B cell (primary cell): ENCODE measurements around the gene ANTXR1. TPM values are rescaled to one million over a fixed set of nuclear protein-coding genes. Genes with fewer than 3 reads are reported as not detected.

Experiments used
- ATAC-seq: fragments of 200-7000 bp; cut with Tn5 transposase; one replicate; pipeline ENCODE4 v1.10.0; 2021; ENCODE audit warnings: low read depth, mild to moderate bottlenecking, moderate number of reproducible peaks, moderate library complexity
- CTCF ChIA-PET: fragments of 350-600 bp; sonication (Branson Sonifier 250); formaldehyde crosslinking; loops from one replicate; lab custom pipeline; 2021; ENCODE audit warnings: antibody characterized with exemption, inconsistent platforms; lab: Charles Lee
- POLR2A ChIA-PET: fragments of 350-600 bp; sonication (Branson Sonifier 250); formaldehyde crosslinking; loops from one replicate; lab custom pipeline; 2021; ENCODE audit warnings: antibody characterized with exemption; lab: Charles Lee
- DNase-seq: peaks from one replicate; pipeline ENCODE4 v3.0.0; 2013
- H2AFZ ChIP-seq: 2 replicates; pipeline ENCODE4 v1.6.1; 2012; ENCODE audit warnings: mild to moderate bottlenecking, low read depth, low read length; ENCODE audit not compliant: insufficient read depth, poor library complexity, severe bottlenecking
- H3K27ac ChIP-seq, 2 donors: 1 replicate in 1 of 2; 2 replicates in 1 of 2; pipeline ENCODE4 v1.5.1; 2012 to 2013; ENCODE audit warnings: low read length in 2 of 2, mild to moderate bottlenecking in 2 of 2, moderate library complexity in 1 of 2
- H3K27me3 ChIP-seq, 4 experiments: fragments of 200-600 bp in 1 of 4; sonication (generic) in 1 of 4; replicated peaks in 1 of 4; 1 replicate in 2 of 4; 2 replicates in 2 of 4; pipeline versions ENCODE4 v1.6.1 to v1.7.0; 2013 to 2016; ENCODE audit warnings: low read length in 3 of 4, mild to moderate bottlenecking in 2 of 4, mixed read lengths in 1 of 4, moderate library complexity in 1 of 4; ENCODE audit not compliant: insufficient read depth in 4 of 4, control insufficient read depth in 3 of 4; ENCODE audit errors: control extremely low read depth in 1 of 4
- H3K36me3 ChIP-seq, 2 experiments: replicated peaks in 1 of 2; 1 replicate in 1 of 2; 2 replicates in 1 of 2; pipeline versions ENCODE4 v1.6.1 to v1.7.1; 2013; ENCODE audit warnings: low read length in 1 of 2; ENCODE audit not compliant: insufficient read depth in 2 of 2, control insufficient read depth in 1 of 2; ENCODE audit errors: control extremely low read depth in 1 of 2, extremely low read depth in 1 of 2
- H3K4me1 ChIP-seq, 2 donors: fragments of 200-600 bp in 1 of 2; sonication (generic) in 1 of 2; 1 replicate in 1 of 2; 2 replicates in 1 of 2; pipeline versions ENCODE4 v1.5.1 to v1.6.1; 2013 to 2017; ENCODE audit warnings: low read length in 2 of 2; ENCODE audit not compliant: control insufficient read depth in 2 of 2, insufficient read depth in 2 of 2
- H3K4me2 ChIP-seq: replicated peaks from 2 replicates; pipeline ENCODE3; 2012; ENCODE audit warnings: mild to moderate bottlenecking, low read depth, low read length; ENCODE audit not compliant: poor library complexity, severe bottlenecking
- H3K4me3 ChIP-seq, 5 experiments: fragments of 200-600 bp in 1 of 5; sonication (generic) in 1 of 5; 1 replicate in 3 of 5; 2 replicates in 2 of 5; pipeline versions ENCODE4 v1.5.1 to v1.7.0; 2011 to 2016; ENCODE audit warnings: low read length in 4 of 5, mild to moderate bottlenecking in 4 of 5, low read depth in 2 of 5, control low read depth in 1 of 5, moderate library complexity in 1 of 5; ENCODE audit not compliant: insufficient read depth in 1 of 5; ENCODE audit errors: control extremely low read depth in 1 of 5, extremely low read depth in 1 of 5
- H3K79me2 ChIP-seq: fragments of 200-600 bp; sonication (generic); one replicate; pipeline ENCODE4 v1.6.0; 2016; ENCODE audit warnings: low read length; ENCODE audit not compliant: control insufficient read depth, insufficient read depth
- H3K9ac ChIP-seq: fragments of 200-600 bp; sonication (generic); 2 replicates; pipeline ENCODE4 v1.6.1; 2017; ENCODE audit warnings: mild to moderate bottlenecking, low read length, moderate library complexity
- H3K9me3 ChIP-seq, 3 donors: one replicate each; pipeline versions ENCODE4 v1.6.1 to v1.7.1; 2013; ENCODE audit warnings: low read length in 2 of 3; ENCODE audit not compliant: control insufficient read depth in 2 of 3, insufficient read depth in 1 of 3; ENCODE audit errors: control extremely low read depth in 1 of 3
- H4K20me1 ChIP-seq: 2 replicates; pipeline ENCODE4 v1.6.0; 2012; ENCODE audit warnings: mild to moderate bottlenecking, low read length; ENCODE audit not compliant: insufficient read depth, control insufficient read depth, poor library complexity, severe bottlenecking
- H3K27ac Mint-ChIP-seq: one replicate; pipeline ENCODE4 v1.8.0; 2021; ENCODE audit warnings: mixed read lengths
- H3K27me3 Mint-ChIP-seq: one replicate; pipeline ENCODE4 v1.8.0; 2021; ENCODE audit warnings: mixed read lengths
- H3K4me1 Mint-ChIP-seq: one replicate; pipeline ENCODE4 v1.8.0; 2021; ENCODE audit warnings: mixed read lengths
- H3K4me3 Mint-ChIP-seq: one replicate; pipeline ENCODE4 v1.8.0; 2021; ENCODE audit warnings: mixed read lengths
- H3K9me3 Mint-ChIP-seq: one replicate; pipeline ENCODE4 v1.8.0; 2022; ENCODE audit warnings: mixed read lengths; ENCODE audit not compliant: insufficient read depth
- CTCF ChIP-seq: fragments of 200-600 bp; IDR thresholded peaks from one replicate; pipeline ENCODE4 v1.8.0; 2022; ENCODE audit warnings: antibody characterized with exemption, mild to moderate bottlenecking
- EZH2 ChIP-seq: IDR thresholded peaks from 2 replicates; pipeline ENCODE4 v1.6.1; 2012; ENCODE audit warnings: borderline replicate concordance, low read depth, mild to moderate bottlenecking, moderate library complexity, low read length; ENCODE audit not compliant: insufficient read depth, poor library complexity, severe bottlenecking
- WGBS: methylation state at CpG from one replicate; pipeline ENCODE4 v1.1.5; 2013; ENCODE audit warnings: missing lambda C conversion rate; ENCODE audit not compliant: insufficient coverage; 5-methylcytosine and 5-hydroxymethylcytosine counted together
- intact Hi-C: fragments of 100-400 bp; cut with micrococcal nuclease; formaldehyde crosslinking; loops from one replicate; pipeline ENCODE4 v1.10.0; 2022
- polyA plus RNA-seq: library from polyadenylated mRNA; depleted of rRNA; stranded (reverse); fragments of >200 nt; gene quantifications from 2 replicates; pipeline ENCODE4 v1.2.3, GENCODE V29; 2012
- total RNA-seq, 2 donors: library from RNA; stranded (reverse); fragments of 120-200 nt in 1 of 2; gene quantifications; 1 replicate in 1 of 2; 2 replicates in 1 of 2; pipeline versions ENCODE4 v1.2.3 to v1.2.4, GENCODE V29; 2013 to 2022

Gene ANTXR1
- total and polyA plus RNA-seq, 2 donors (not counting 1 experiment from before 2014, with no cell fraction given), result not detected

- H3K27me3 ChIP-seq, result peaks cover 0 to 3% (median 0%) of the 10 kb centered on the region in 4 experiments
- intact Hi-C loops, result no loop called here
- Mint-ChIP-seq H3K9me3 (no peaks in the 10 kb centered on the region), H3K4me3 (no peak overlapping the region), H3K4me1 (no peaks in the 10 kb centered on the region), H3K27ac (no peak overlapping the region), H3K27me3 (peaks cover 31% of the 10 kb centered on the region)
- no peaks in the 10 kb centered on the region for H3K79me2 ChIP-seq
- no peak overlapping the region for H3K4me2 ChIP-seq
- WGBS, result 83% methylated on average over 9 of the region's 10 CpGs
- H3K36me3 ChIP-seq, result no peaks in the 10 kb centered on the region
- DNase-seq (no peak), ATAC-seq (no peak)
- ChIA-PET CTCF (no interaction called here), POLR2A (no interaction called here)
- no peaks in the 10 kb centered on the region for H3K4me1 ChIP-seq
- H3K9ac ChIP-seq, result no peak overlapping the region
- TF ChIP-seq EZH2, result no peak
- TF ChIP-seq CTCF, result no peak
- no peaks in the 10 kb centered on the region for H4K20me1 ChIP-seq
- no peak overlapping the region for H3K27ac ChIP-seq
- H2AFZ ChIP-seq, result no peak overlapping the region
- no peak overlapping the region for H3K4me3 ChIP-seq
- no peaks in the 10 kb centered on the region for H3K9me3 ChIP-seq
These were observed 64.4 kb downstream of the ANTXR1 start for GRCh38 chr2:69077252-69077950.

- Histone ChIP-seq H3K27me3 (peaks cover 0 to 7% (median 2%) of the 10 kb centered on the region in 4 experiments), H3K4me1 (no peaks in the 10 kb centered on the region), H3K4me2 (no peak overlapping the region), H3K27ac (no peak overlapping the region), H3K9me3 (no peaks in the 10 kb centered on the region), H3K4me3 (no peak overlapping the region), H4K20me1 (no peaks in the 10 kb centered on the region), H3K79me2 (no peaks in the 10 kb centered on the region), H3K36me3 (no peaks in the 10 kb centered on the region), H3K9ac (no peak overlapping the region), H2AFZ (no peak overlapping the region)
- H3K27ac Mint-ChIP-seq, result no peak overlapping the region
- WGBS, result no CpG with 5 or more reads among the region's 4 CpGs
- no peaks in the 10 kb centered on the region for H3K9me3 Mint-ChIP-seq
- ATAC-seq, result no peak
- ChIA-PET POLR2A (no interaction called here), CTCF (no interaction called here)
- no peak for TF ChIP-seq EZH2
- no peak for TF ChIP-seq CTCF
- H3K4me1 Mint-ChIP-seq, result no peaks in the 10 kb centered on the region
- DNase-seq, result no peak
- intact Hi-C loops, result no loop called here
- H3K4me3 Mint-ChIP-seq, result no peak overlapping the region
- peaks cover 42% of the 10 kb centered on the region for H3K27me3 Mint-ChIP-seq
These were observed 67.1 kb downstream of the ANTXR1 start for GRCh38 chr2:69080071-69080470.
